RPMI8226 (cell line): Measurements from ENCODE around the gene CCDC183.

ENCODE experiments used
- DNase-seq: peaks from one replicate; pipeline ENCODE4 v3.0.0-alpha.2; 2015

Gene CCDC183

DNA sequence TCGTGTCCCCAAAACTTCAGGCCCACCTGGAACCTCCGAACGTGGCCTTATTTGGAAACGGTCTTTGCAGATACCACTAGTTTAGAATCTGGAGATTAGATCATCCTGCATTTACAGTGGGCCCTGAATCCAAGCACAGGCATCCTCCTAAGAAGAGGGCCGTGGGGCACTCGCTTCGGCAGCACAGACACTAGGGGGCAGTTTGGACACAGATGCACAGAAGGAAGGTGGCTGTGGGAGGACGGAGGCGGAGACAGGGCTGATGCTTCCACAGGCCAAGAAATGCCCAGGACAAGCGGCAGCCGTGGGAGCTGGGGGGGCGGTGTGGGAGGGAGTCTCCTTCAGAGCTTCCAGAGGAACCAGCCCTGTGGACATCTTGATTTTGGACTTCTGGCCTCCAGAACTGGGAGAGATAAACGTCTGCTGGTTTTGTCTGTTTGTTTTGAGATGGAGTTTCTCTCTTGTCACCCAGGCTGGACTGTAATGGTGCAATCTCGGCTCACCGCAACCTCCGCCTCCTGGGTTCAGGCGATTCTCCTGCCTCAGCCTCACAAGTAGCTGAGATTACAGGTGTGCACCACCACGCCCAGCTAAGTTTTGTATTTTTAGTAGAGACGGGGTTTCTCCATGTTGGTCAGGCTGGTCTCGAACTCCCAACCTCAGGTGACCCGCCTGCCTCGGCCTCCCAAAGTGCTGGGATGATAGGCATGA, 35.1 kb upstream of the CCDC183 start:
- peak; percentile 84 for DNase-seq

DNA sequence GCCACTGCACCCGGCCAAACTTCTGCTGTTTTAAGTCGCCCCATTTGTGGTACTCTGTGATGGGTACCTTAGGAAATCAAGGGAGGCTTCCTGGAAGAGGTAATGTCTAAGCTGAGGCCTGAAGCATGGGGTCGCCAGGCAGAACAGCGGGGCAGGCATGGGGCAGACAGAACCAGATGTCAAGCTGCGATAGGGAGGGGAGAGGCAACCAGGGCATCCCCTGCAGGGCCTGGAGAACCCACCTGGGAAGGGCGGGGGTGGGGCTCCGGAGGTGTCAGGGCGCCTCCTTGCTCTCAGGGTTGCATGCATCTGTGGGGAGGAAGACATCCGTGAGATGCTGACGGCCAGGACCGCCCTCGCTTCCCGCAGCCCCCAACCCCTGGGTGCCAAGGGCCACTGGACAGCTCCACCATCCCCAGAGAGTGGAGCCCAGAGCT, 34.6 kb upstream of the CCDC183 start:
- DNase-seq = no peak

DNA sequence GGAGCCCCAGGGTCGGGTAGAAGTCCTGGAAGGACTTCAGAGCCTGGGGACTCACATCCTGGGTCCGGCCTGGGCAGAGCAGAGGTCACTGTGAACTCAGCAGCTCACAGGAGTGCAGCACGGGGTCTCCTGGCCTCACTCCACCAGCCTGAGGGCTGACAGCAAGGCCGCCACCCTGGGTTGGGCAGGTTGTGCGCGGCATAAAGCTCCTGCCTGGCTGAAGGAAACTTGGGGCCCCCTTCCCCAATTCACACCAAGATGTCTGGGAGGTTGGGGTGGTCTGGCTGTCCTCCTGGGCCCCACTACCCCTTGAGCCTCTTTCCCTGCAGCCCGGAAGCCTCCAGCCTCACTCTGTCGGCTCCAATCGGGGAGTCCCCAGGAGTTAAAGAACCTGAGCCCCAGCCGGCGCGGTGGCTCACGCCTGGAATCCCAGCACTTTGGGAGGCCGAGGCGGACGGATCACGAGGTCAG, 33.9 kb upstream of the CCDC183 start:
- DNase-seq = no peak

DNA sequence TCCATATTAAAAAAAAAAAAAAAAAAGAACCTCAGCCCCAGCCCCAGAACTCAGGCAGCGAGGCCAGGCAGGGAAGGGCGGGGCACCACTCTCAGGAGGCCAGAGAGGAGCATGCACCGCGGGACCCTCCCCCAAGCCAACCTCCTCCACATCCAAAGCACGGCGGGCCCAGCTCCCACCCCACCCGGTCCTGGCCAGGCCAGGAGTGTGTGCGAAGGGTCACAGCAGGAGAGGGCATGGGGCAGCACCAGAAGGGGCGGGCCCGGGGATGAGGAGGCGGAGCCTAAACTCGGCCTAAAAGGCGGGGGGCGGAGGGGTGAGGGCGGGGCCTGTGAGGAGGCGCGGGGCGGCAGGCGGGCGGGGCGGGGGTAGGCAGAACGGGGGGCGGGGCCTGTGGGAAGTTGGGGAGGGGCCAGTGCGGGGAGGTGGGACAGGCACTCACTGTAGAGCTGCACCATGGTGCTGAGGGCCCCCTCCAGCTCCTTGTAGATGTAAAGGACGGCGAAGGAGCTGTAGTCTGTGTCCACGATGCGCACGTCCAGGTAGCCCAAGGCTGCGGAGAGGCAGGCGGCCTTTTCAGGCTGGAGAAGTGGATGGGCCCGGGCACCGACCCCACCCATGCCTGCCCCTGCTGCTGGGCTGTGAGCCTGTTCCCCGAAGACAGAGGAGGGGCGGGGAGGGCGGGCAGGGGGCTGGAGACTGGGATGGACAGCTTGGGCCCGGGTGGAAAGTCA, 33.1 kb upstream of the CCDC183 start:
- peak; percentile 83 for DNase-seq

DNA sequence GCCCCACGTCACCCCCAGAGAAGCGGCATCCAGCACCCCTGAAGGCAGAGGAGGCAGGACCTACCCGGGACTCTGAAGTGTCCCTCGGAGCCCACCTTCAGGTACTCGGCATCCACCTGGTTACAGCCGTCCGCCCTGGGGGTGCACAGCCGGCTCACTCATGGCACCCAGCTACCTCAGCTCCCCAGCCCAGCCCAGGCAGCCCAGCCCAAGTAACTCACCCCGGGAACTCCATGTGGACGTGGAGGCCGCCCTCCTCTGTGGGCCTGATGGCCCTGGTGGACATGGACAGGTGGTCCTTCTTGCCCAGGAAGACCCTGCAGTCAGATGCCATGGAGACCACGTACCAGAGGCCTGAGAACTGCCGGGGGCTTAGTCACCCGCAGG, 32.5 kb upstream of the CCDC183 start:
- DNase-seq = no peak

DNA sequence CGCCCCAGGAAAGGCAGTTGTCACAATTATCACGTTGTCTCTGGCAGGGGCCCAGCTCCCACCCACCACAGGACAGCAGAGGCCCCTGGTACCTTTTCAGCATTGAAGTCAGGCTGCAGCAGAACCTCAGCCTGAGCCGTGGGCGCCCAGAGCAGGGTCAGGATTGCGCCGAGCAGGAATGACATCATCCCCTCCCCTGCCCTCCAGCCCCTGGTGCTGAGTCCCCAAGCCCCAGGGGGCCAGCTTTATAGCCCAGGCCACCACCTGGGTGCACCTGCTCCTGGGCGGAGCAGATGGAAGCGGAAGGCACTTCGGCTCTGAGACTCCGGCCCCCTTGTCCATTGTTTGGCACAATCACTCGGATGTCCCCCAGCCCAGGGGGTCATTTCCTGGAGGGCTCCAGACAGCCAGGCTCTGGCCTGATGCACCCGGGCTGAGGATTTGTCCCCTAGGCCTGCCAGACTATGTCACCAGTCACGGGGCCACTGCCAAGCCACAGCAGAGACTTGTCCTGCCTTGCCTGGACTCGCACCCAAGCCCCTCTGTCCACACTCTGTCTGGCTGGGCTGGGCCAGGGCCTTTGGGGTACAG, 31.7 kb upstream of the CCDC183 start, which contains the start of gene LCN15:
Gene LCN15 (minus strand): TSS at position 218 of the 591 bp plus-strand sequence. CDS start 30 bp downstream, at position 188.
- DNase-seq = no peak

DNA sequence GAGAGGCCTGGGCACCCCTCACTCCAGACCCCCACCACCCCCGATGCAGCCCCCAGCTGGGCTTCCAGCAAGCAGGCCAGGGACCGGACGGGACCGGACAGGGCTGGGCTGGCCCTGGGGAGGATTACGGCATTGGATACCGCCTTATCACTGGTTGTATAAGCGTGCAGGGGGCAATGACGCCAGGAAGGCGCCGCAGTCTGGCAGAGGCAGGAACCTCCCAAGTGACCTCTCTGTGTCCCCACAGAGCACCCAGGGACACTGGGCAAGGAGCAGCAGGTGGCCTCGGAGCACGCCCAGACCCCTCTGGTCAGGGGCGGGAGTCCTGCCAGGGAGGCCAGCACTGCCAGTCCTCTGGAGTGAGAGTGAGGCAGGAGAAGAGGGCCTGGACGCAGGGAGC, 31.1 kb upstream of the CCDC183 start:
- no peak for DNase-seq

DNA sequence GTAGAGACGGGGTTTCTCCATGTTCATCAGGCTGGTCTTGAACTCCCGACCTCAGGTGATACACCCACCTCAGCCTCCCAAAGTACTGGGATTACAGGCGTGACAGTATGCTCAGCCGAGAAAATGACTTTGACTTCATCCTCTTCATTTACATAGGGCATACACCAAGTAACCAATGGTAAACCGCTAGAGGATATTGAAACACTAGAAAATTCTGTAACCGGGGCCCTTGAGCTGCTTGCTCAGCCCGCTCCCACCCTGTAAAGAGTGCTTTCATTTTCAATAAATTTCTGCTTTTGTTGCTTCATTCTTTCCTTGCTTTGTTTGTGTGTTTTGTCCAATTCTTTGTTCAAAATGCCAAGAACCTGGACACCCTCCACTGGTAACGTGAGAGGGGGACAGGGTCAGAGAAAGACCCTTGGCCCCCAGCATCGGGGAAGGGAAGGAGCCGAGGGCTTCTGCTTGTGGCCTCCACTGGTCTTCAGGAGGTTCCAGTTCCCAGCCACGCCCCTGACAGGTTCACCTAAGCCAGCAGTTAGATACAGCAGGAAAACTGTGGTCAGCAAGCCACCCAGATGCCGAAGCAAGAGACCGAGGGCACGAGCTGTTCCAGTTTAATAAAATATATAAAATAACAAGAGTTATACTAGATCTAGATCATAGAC, 30.3 kb upstream of the CCDC183 start:
- DNase-seq = peak; percentile 57

DNA sequence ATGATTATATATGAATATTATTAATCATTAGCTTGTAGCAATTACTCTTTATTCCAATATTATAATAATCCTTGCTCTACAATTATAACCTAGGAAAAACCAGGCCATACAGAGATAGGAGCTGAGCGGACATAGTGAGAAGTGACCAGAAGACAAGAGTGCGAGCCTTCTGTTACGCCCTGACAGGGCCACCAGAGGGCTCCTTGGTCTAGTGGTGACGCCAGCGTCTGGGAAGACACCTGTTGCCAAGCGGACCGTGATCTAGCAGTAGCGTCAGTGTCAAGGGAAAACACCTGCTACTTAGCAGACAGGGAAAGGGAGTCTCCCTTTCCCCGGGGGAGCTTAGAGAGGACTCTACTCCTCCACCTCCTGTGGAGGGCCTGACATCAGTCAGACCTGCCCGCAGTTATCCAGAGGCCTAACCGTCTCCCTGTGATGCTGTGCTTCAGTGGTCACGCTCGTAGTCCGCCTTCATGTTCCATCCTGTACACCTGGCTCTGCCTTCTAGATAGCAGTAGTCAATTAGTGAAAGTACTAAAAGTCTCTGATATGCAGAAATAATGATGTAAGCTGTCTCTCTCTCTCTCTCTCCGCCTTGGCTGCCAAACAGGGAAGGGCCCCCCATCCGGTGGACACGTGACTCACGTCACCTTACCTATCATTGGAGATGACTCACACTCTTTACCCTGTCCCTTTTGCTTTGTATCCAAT, 29.6 kb upstream of the CCDC183 start:
- DNase-seq = peak; percentile 77

DNA sequence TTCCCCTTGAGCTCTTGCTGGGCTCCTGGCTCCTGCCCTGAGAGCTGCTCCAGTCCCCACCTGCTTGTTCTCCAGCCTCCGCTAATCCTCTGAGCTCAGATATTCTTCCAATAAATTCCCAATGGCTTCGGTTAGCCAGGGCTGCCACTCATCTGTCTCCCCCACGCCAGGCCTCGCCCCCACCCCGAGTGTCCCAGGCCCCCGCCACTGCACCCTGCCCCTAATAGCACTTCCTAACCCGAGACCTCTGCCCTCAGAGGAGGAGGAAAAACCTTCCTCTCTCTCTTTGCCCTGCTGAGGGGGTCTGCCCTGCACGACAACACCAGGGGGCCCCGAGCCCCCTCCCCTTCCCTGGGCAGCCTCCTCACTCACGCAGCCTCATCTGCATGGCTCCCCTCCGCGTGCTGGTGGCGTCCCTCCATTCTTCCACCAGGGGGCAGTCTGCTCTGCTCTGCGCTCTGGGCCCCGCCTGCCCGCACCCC, 26.4 kb upstream of the CCDC183 start:
- no peak for DNase-seq

DNA sequence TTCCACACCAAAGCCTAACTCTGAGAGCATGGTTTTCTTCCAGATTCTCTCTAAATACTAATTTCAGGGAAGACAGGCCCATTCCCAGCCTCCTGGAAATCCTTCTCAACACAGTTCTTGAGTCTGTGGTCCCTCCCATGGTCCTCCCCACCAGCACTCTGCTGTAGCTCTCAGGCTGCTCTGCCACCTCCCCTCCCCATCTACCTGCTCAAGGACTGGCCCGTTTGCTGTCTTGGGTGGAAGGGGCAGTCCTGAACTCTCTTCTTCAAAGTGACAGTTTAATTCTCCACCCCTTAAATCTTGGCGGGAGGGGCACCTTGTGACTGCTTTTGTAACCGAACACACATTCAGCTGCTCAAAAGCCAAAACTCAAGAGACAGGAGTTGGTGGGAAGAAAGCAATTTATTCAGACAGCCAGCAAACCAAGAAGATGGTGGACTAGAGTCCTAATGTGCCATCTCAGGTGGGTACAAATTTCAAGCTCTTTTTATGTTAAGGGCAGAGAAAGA, 24.2 kb upstream of the CCDC183 start:
- no peak for DNase-seq

DNA sequence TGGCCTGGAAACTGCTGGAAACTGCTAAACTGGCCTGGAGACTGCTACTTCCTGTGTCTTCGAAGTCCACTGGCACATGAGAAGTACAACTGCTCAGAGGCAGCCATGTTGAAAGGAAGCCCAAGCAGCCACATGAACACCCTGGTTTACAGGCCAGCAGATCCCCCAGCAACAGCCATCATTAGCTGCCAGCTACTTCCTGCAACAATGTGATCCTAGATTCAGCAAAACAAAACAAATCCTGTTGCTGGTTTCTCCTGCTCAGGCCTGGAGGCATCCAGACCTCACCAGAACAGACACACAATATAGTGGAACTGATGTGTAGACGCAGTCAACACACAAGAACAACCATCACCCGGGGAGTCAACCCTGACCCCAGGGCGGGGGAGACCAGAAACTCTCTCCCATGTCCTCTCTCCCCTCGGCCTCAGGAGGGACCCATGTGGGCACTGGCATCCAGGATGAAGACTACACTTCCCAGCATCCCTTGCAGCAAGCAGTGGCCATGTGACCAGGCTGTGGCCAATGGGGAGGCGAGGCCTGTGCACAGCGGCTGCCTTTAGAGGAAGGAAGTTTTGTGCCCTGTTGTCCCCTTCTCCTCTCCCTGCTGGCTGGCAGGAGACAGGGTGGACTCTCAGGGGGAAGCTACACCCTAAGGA, 22.6 kb upstream of the CCDC183 start:
- DNase-seq = peak; percentile 69

DNA sequence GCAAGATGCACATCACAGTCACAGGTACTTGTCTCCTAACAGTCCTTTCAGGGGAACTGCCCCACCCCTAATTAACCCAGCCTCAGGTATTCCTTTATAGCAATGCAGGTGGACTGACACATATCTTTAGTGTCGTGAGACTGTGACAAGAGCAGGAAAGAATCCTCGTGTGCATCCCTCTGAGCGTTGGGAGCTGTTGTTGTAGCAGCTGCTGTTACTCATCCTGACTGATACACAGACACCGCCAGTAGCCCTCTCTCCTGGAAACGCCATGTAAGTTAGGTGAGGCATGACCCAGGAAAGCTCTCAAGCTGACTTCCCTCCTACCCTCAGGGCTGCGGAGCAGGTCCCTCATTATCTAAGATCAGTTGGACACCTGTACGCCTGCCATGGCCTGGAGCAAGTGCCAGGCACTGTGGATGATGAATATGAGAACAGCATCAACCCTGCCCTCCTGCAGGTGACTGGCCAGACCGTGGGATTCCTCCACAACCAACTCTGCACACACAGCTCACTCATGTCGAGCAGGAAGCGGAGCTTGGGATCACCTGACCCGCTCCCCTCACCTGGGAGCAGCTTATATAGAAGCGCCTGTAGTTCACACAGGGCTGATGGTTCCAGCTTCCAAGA, 21.6 kb upstream of the CCDC183 start:
- DNase-seq = no peak

DNA sequence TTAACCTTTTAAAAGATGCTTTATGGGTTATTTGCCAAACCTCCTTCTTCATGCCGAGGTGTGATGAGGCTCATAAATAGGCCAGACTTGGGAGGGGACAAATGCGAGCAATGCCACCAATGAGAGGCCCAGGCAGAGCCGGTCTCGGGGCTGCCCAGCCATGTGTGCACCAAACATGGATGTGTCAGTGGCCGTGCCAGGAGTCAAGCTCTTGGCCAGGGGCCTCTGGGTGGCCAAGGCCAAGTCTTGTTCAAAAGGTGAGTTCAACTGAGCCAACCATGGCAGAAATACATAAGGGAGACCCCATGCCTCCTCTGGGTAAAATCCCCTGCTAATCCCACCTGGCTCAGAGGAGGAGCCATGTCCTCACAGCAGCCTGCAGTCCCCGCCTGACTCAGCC, 20.9 kb upstream of the CCDC183 start:
- no peak for DNase-seq

DNA sequence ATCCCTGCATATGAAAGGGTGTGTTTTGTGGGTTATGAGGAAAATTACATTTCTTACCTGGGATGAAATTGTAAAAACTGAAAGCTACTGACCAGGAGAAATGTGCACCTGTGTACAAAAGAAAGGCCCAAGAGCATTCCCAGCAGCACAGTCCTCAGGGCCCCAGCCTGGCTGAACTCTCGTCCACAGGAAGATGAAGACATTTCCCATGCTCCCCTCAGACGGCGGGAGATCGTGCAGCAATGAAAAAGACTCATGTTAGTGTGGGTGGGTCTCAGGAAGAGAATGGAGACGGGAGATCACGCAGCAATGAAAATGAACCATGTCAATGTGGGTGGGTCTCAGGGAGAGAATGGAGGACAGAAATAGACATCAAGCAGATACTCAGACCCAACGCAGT, 19.2 kb upstream of the CCDC183 start:
- DNase-seq = no peak

DNA sequence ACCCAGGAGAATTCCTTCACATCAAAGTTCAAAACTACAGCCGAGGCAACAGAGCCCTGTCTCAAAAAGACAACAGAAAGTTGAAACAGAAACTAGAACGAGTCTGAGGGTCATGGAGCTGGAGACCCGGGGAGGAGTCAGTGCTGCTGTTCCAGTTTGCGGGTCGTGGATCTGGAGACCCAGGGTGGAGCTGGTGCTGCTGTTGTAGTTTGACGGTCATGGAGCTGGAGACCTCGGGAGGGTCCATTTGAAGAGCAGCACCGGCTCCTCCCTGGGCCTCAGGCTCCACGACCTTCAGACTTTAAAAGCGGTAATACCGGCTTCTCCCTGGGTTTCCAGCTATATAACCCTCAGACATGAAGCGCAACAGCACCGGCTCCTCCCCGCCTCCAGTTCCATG, 18.8 kb upstream of the CCDC183 start:
- no peak for DNase-seq

DNA sequence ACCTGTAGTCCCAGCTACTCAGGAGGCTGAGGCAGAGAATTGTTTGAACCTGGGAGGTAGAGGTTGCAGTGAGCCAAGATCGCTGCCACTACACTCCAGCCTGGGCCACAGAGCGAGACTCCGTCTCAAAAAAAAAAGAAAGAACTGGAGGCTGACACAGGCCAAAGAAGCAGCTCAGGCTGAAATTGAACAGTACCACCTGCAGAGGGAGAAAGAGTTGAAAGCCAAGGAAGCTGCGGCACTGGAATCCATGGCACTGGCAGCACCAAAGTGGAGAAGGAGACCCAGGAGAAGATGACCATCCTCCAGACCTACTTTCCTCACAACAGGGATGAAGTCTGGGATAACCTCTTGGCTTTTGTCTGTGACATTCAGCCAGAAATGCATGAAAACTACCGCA, 16.3 kb upstream of the CCDC183 start:
- no peak for DNase-seq

DNA sequence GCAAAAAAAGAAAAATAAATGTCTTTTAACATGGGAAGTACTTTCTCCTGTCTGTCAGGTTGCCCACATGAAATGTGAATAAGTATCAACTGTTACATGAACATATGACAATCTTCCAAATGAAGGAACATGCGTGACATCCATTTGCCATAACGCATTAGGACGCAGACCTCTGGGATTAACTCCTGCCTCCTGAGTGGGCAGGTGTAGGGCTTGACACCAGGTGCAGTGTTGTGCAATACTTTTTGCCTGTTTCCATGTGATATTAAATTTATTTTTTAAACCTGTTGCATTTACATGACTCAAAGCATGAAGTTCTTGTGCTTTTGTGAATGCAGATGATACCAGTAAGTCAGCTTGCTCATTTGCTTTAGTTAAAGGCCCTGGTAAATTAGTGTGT, 13.7 kb upstream of the CCDC183 start:
- no peak for DNase-seq

DNA sequence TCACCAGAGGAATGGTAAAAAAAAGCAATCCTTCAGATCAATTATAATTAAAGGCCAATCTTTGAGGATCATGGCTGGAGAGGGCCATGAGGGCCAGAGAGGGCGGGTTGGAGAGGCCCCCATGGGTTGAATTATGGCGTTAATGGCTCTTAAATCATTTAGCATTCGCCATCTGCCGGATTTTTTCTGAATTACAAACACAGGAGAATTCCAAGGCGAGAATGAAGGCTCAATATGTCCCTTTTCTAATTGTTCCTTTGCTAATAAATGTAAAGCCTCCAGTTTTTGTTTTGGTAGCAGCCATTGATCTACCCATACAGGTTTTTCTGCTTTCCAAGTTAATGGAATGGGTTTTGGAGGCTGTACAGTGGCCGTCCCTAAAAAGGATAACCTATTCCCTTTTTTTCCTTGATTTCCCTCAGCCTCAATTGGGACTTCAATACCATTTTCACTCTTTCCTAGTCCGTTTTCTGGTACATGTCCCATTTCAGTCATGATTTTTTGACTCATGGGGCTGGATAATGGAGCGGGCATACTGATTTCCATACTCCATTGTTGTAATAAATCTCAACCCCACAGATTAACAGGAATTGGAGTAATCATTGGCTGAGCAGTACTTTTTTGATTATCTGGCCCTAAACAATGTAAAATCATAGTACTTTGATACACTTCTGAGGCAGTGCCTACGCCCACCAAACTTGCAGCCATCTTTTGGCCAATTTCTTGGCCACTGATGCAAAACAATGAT, 11.7 kb upstream of the CCDC183 start:
- peak; percentile 65 for DNase-seq

DNA sequence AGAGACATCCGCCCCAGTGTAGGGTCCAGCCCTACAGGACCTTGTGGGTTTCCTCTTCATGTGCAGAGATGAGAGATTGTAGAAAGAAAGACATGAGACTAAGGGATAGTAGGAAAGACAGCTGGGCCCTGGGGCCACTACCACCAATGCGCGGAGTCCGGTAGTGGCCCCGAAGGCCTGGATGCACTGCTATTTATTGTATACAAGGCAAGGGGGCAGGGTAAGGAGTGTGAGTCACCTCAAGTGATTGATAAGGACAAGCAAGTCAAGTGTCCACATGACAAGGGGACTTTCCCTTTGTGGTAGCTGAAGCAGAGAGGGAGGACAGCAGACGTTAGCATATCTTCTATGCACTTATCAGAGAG, 11.2 kb upstream of the CCDC183 start:
- no peak for DNase-seq
